GM23338 (cell line): ENCODE measurements around the gene SEMA4D. TPM values are rescaled to one million over a fixed set of nuclear protein-coding genes. Genes with fewer than 3 reads are reported as not detected.

Experiments used
- ATAC-seq: fragments of 200-7000 bp; cut with Tn5 transposase; 3 replicates; pipeline ENCODE4 v1.9.1; 2020
- DNase-seq: peaks from one replicate; pipeline ENCODE4 v3.0.0-alpha.2; 2015; ENCODE audit warnings: low spot score
- H2AFZ ChIP-seq: fragments of 200-600 bp; sonication (generic); 2 replicates; pipeline ENCODE4 v1.8.0; 2016; ENCODE audit warnings: antibody characterized with exemption, mild to moderate bottlenecking, moderate library complexity
- H3F3A ChIP-seq: fragments of 200-600 bp; sonication (generic); replicated peaks from 2 replicates; pipeline ENCODE4 v1.8.0; 2017; ENCODE audit warnings: antibody characterized with exemption, mixed run types, low read depth
- H3K27ac ChIP-seq: fragments of 200-600 bp; sonication (generic); 2 replicates; pipeline ENCODE4 v1.6.1; 2016; ENCODE audit warnings: low read depth
- H3K27me3 ChIP-seq: fragments of 200-600 bp; sonication (generic); 2 replicates; pipeline ENCODE4 v1.8.0; 2016; ENCODE audit warnings: mild to moderate bottlenecking, mixed run types, moderate library complexity; ENCODE audit not compliant: insufficient read depth
- H3K36me3 ChIP-seq: fragments of 200-600 bp; sonication (generic); 2 replicates; pipeline ENCODE4 v1.8.0; 2016; ENCODE audit warnings: mild to moderate bottlenecking; ENCODE audit not compliant: insufficient read depth
- H3K4me1 ChIP-seq: fragments of 200-600 bp; sonication (generic); 2 replicates; pipeline ENCODE4 v1.8.0; 2016; ENCODE audit warnings: mild to moderate bottlenecking, moderate library complexity; ENCODE audit not compliant: insufficient read depth
- H3K4me2 ChIP-seq: fragments of 200-600 bp; sonication (generic); 2 replicates; pipeline ENCODE4 v1.7.1; 2017; ENCODE audit warnings: mixed run types
- H3K4me3 ChIP-seq: fragments of 200-600 bp; sonication (generic); 2 replicates; pipeline ENCODE4 v1.6.1; 2016; ENCODE audit warnings: mixed run types
- H3K79me2 ChIP-seq: fragments of 200-600 bp; sonication (generic); replicated peaks from 2 replicates; pipeline ENCODE4 v1.8.0; 2017; ENCODE audit warnings: mild to moderate bottlenecking; ENCODE audit not compliant: insufficient read depth
- H3K9me2 ChIP-seq: fragments of 200-600 bp; sonication (generic); 2 replicates; pipeline ENCODE4 v1.8.0; 2017; ENCODE audit not compliant: insufficient read depth
- H4K20me1 ChIP-seq: fragments of 200-600 bp; sonication (generic); replicated peaks from 2 replicates; pipeline ENCODE4 v1.8.0; 2017; ENCODE audit warnings: mild to moderate bottlenecking; ENCODE audit not compliant: insufficient read depth
- H3K27ac Mint-ChIP-seq: 2 replicates; pipeline ENCODE4 v1.8.0; 2020; ENCODE audit warnings: inconsistent platforms, mild to moderate bottlenecking, moderate library complexity, mixed read lengths
- H3K27me3 Mint-ChIP-seq: 3 replicates; pipeline ENCODE4 v1.8.0; 2022; ENCODE audit warnings: low read depth, mild to moderate bottlenecking, moderate library complexity, mixed read lengths, inconsistent platforms; ENCODE audit not compliant: insufficient read depth, poor library complexity
- H3K36me3 Mint-ChIP-seq: 3 replicates; pipeline ENCODE4 v1.8.0; 2021; ENCODE audit warnings: low read depth, mild to moderate bottlenecking, inconsistent platforms, moderate library complexity, mixed read lengths
- H3K4me1 Mint-ChIP-seq: 3 replicates; pipeline ENCODE4 v1.8.0; 2020; ENCODE audit warnings: mild to moderate bottlenecking, inconsistent platforms, mixed read lengths
- H3K4me3 Mint-ChIP-seq: 3 replicates; pipeline ENCODE4 v1.8.0; 2021; ENCODE audit warnings: moderate library complexity, mild to moderate bottlenecking, inconsistent platforms, mixed read lengths
- H3K9me3 Mint-ChIP-seq: 3 replicates; pipeline ENCODE4 v1.8.0; 2020; ENCODE audit warnings: moderate library complexity, mild to moderate bottlenecking, inconsistent platforms, mixed read lengths
- EZH2 ChIP-seq: fragments of 200-600 bp; sonication (generic); IDR thresholded peaks from one replicate; pipeline ENCODE4 v1.8.0; 2017; ENCODE audit warnings: antibody characterized with exemption, mild to moderate bottlenecking, low read depth; ENCODE audit not compliant: unreplicated experiment
- EZH2phosphoT487 ChIP-seq: fragments of 200-600 bp; sonication (generic); IDR thresholded peaks from one replicate; pipeline ENCODE4 v1.8.1; 2018; ENCODE audit warnings: antibody characterized with exemption; ENCODE audit not compliant: unreplicated experiment
- JUNB ChIP-seq: IDR thresholded peaks from one replicate; pipeline ENCODE4 v1.6.1; 2016; ENCODE audit warnings: antibody characterized with exemption; ENCODE audit not compliant: unreplicated experiment
- NANOG ChIP-seq: IDR thresholded peaks from 2 replicates; pipeline ENCODE4 v1.6.1; 2016; ENCODE audit warnings: antibody characterized with exemption, borderline replicate concordance
- POLR2AphosphoS5 ChIP-seq: IDR thresholded peaks from 2 replicates; pipeline ENCODE4 v1.6.1; 2016; ENCODE audit warnings: antibody characterized with exemption, low read depth
- REST ChIP-seq: IDR thresholded peaks from one replicate; pipeline ENCODE4 v1.6.1; 2018; ENCODE audit warnings: antibody characterized with exemption; ENCODE audit not compliant: unreplicated experiment
- STAT1 ChIP-seq: IDR thresholded peaks from one replicate; pipeline ENCODE4 v1.6.1; 2016; ENCODE audit warnings: antibody characterized with exemption; ENCODE audit not compliant: unreplicated experiment
- ZNF114 ChIP-seq: fragments of 250-450 bp; sonication (Bioruptor Pico); IDR thresholded peaks from 2 replicates; pipeline ENCODE4 v1.5.0; 2020; ENCODE audit warnings: mild to moderate bottlenecking, moderate library complexity
- ZNF331 ChIP-seq: fragments of 250-450 bp; sonication (Bioruptor Pico); IDR thresholded peaks from 2 replicates; pipeline ENCODE4 v1.5.0; 2020; ENCODE audit warnings: low read depth, mild to moderate bottlenecking, moderate library complexity
- ZNF462 ChIP-seq: fragments of 250-450 bp; sonication (Bioruptor Pico); IDR thresholded peaks from 2 replicates; pipeline ENCODE4 v1.5.0; 2020; ENCODE audit warnings: mild to moderate bottlenecking, moderate library complexity
- polyA plus RNA-seq: library from polyadenylated mRNA; unstranded; fragments of >200 nt; fragmentation: Nextera tagmentation; extraction: Ambion mirVana; gene quantifications from 2 replicates; pipeline ENCODE4 v1.2.1, GENCODE V29; 2016
- total RNA-seq: library from RNA; depleted of rRNA; stranded (reverse); fragments of >200 nt; shearing (Covaris generic); gene quantifications from 2 replicates; pipeline ENCODE4 v1.2.3, GENCODE V29; 2014
- TF ChIP-seq, protein P1 (sequence below), 2 experiments: fragments of 200-600 bp in 1 of 2; sonication (generic) in 1 of 2; conservative IDR thresholded peaks; 2 replicates each; pipeline versions ENCODE4 v1.5.1 to v1.6.1; 2016 to 2017; ENCODE audit warnings: antibody characterized with exemption in 2 of 2, low read depth in 2 of 2, mild to moderate bottlenecking in 2 of 2, moderate library complexity in 1 of 2
- TF ChIP-seq, protein P2 (sequence below): IDR thresholded peaks from 2 replicates; pipeline ENCODE4 v1.6.1; 2016; ENCODE audit warnings: antibody characterized with exemption

SEMA4D gene
- total and polyA plus RNA-seq, 2 experiments from 2014 or later = 19.3 to 63.0 TPM

DNA sequence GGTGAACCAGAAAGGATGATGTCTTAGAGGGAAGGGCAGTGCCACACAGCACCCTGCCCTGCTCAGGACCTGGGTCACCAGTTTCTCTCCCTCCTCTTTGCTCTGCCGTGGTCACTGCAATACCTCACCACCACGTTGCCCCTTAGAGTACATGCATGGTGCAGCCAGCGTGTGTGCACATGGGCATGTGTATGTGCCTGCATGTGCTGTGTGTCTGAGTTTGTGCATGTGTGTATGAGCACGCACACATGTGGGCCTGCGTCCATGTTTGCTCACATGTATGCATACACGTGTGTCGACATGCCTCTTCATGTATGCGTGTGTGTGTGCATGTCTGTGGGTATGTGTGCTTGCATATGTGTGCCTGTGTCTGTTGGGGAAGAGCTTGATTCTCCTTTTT lies 41.5 kb upstream of the SEMA4D start (continued):
- TF ChIP-seq ZNF462 (CRISPR knock-in tag) (no peak), STAT1 (no peak), JUNB (no peak), ZNF331 (CRISPR knock-in tag) (no peak)

DNA sequence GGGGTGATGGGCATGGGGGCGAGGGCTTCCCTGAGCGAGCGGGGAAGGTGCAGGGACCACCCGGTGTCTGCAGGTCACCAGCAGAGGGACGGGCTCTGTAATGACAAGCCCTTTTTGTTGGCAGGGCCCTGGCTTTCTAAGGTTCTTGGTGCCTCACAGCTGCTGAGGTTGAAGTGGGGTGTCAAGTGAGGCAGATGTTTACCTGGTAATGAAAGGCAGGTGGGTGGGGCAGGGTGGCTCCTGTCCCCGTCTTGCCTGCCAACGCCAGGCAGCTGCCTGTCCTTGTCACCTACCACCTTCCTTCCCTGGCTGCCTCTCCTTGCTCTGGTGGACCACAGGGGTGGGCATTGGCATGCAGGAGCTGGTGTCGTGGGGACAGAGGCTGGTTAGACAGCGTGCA lies 41.0 kb upstream of the SEMA4D start:
- peaks cover 11% of the 10 kb centered on the region for H3K27me3 Mint-ChIP-seq
- H3K27ac Mint-ChIP-seq = no peak overlapping the region
- Histone ChIP-seq H3K4me1 (no peaks in the 10 kb centered on the region), H3K36me3 (no peaks in the 10 kb centered on the region), H3K9me2 (no peaks in the 10 kb centered on the region), H3K4me2 (no peak overlapping the region), H3K4me3 (no peak overlapping the region), H2AFZ (no peak overlapping the region), H3F3A (no peaks in the 10 kb centered on the region), H3K27ac (no peak overlapping the region), H3K79me2 (no peaks in the 10 kb centered on the region), H4K20me1 (no peaks in the 10 kb centered on the region), H3K27me3 (no peaks in the 10 kb centered on the region)
- ATAC-seq = no peak
- no peaks in the 10 kb centered on the region for H3K9me3 Mint-ChIP-seq
- H3K4me3 Mint-ChIP-seq = no peak overlapping the region
- no peak for DNase-seq
- H3K4me1 Mint-ChIP-seq = peaks cover 7% of the 10 kb centered on the region
- H3K36me3 Mint-ChIP-seq = no peaks in the 10 kb centered on the region
- TF ChIP-seq EZH2phosphoT487 = no peak
- TF ChIP-seq, protein P1, sequence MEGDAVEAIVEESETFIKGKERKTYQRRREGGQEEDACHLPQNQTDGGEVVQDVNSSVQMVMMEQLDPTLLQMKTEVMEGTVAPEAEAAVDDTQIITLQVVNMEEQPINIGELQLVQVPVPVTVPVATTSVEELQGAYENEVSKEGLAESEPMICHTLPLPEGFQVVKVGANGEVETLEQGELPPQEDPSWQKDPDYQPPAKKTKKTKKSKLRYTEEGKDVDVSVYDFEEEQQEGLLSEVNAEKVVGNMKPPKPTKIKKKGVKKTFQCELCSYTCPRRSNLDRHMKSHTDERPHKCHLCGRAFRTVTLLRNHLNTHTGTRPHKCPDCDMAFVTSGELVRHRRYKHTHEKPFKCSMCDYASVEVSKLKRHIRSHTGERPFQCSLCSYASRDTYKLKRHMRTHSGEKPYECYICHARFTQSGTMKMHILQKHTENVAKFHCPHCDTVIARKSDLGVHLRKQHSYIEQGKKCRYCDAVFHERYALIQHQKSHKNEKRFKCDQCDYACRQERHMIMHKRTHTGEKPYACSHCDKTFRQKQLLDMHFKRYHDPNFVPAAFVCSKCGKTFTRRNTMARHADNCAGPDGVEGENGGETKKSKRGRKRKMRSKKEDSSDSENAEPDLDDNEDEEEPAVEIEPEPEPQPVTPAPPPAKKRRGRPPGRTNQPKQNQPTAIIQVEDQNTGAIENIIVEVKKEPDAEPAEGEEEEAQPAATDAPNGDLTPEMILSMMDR (conservative IDR thresholded peaks at IDR 0.05; ENCODE audit: low read depth in 2 of 2) = no peak
- TF ChIP-seq NANOG = no peak
- TF ChIP-seq EZH2 = no peak
- TF ChIP-seq ZNF114 (CRISPR knock-in tag) = no peak
- TF ChIP-seq STAT1 = no peak
- TF ChIP-seq REST = no peak
- TF ChIP-seq, protein P2, sequence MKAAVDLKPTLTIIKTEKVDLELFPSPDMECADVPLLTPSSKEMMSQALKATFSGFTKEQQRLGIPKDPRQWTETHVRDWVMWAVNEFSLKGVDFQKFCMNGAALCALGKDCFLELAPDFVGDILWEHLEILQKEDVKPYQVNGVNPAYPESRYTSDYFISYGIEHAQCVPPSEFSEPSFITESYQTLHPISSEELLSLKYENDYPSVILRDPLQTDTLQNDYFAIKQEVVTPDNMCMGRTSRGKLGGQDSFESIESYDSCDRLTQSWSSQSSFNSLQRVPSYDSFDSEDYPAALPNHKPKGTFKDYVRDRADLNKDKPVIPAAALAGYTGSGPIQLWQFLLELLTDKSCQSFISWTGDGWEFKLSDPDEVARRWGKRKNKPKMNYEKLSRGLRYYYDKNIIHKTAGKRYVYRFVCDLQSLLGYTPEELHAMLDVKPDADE = no peak
- no peak for TF ChIP-seq ZNF331 (CRISPR knock-in tag)
- TF ChIP-seq JUNB = no peak
- no peak for TF ChIP-seq POLR2AphosphoS5
